Measurements from ENCODE around the gene CAMTA1.
A peak's percentile ranks its signal among the peaks of the same experiment; 100 is the strongest.

Gene CAMTA1

DNA sequence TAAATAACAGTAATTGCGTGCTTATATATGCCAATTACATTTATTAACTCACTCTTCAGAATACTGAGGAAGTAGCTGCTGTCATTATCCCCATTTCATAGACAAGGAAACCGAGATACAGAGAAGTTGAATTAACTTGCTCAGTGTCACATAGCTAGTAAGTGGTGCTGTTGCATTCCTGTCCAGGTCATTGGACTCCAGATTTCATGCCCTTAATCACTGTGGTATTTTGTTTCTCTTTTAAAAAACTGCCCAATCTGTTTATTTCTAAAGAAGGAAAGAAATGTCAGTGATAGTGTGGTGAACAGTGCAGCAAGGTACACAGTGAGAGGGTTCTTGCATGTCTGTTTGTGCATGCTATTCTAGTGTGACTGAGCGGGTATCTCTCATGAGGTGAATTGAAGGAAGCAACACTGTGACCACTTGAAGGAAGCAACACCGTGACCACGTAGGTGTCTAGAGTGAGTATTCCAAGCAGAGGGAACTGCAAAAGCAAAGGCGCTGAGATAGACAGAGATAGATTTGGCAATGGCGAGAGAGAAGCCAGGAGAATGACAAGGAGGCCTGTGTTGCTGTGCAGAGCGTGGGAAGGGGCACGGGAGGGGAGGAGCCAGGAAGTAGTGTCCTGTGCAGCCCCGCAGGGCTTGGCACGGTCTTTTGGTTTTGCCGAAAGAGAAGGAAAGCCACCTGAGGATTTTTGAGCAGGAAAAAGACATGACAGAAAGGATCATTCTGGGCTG lies 95.9 kb downstream of the CAMTA1 start:
- no peak for DNase-seq

DNA sequence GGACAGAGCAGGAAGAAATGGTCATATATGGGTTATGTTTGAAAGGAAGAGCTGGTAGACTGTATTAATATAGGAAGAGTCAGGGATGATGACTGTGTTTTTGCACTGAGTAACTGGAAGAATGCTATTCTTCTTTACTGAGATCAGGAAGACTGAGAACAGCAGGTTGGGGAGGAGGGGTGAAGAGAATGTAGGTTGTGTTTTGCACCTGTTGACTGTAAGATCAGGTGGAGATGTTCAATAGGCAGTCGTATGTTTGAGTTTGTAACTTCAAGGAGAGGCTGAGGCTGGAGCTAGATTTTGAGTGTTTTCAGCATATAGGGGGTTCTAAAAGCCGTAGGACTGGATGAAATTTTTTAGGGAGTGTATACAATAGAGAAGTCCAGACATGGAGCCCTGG lies 97.2 kb downstream of the CAMTA1 start:
- no peak for DNase-seq

DNA sequence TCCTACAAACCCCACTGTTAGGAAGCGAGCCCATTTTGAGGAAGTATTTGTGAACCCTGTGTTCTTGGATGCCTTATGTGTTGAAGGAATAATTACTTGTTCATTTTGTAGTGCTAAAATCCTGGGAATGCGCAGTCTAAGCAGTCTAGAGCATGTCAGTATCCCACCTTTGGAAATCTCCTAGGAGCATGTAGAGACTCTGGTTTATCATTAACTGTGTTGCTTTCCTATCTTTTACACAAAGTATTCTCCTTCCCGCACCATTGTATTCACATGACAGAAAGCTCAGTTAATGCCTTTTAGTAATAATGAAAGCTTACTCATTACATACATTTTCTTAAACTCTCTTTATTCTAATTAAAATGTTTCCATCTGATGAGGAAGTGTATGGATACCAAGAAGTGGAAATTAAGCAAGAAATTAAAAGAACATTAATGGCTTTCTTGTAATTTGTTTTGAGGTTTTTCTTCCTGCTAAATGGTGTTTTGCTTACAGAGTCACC lies 99.4 kb downstream of the CAMTA1 start:
- no peak for DNase-seq

DNA sequence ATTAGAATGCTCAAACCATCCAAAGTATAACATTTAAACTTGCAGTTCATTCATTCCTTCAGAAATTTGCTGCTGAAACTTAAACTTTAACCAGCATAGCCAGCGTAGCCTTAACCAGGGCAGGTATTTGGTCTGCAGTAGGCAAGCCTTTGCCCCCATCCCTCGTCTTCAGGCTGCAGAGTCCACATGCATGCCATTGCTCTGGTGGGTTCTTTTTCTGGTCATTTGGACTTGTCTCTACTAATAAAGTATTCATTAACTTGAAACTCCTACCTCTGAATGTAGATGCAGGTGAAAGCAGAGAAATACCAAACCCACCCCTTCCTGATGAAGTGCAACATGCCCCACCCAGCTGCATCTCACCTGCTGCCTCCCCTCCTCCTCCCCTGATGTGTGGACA lies 100.2 kb downstream of the CAMTA1 start:
- no peak for DNase-seq

DNA sequence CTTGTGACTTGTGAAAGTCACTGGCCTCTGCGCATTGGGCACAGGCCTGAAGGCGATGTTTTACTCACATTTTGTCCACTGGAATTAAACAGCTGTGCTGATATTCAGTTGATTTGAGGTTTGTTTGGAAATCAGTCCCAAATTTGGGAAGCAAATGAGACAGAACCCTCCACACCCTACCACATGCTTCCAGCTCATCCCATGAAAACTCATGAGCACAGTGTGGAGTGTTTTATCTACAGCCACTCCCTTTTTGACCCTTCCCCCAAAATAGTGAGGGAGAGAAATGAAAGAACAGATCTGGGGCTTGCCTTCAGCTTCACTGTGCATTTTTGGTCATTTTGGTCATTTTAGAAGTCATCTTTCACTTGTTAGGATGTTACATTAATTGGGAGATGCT lies 101.3 kb downstream of the CAMTA1 start:
- no peak for DNase-seq

DNA sequence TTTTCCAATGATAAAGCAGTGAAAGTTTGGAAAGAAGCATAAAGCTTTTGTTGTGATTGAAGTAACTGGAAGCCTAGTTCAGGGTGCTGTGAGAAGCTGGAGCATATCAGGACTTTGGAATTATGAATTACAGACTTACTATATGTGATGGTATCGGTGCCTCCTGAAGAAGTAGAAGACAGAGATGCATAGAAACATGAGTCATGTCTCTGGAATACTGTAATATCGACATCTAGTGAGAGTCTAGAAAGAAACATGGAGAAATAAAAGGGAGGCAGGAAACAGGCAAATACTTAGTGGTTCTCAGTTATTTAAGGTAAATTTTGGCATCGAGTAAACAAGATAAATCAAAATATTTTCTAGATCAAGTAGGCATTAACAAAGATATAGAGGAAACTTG lies 103.0 kb downstream of the CAMTA1 start:
- no peak for DNase-seq

DNA sequence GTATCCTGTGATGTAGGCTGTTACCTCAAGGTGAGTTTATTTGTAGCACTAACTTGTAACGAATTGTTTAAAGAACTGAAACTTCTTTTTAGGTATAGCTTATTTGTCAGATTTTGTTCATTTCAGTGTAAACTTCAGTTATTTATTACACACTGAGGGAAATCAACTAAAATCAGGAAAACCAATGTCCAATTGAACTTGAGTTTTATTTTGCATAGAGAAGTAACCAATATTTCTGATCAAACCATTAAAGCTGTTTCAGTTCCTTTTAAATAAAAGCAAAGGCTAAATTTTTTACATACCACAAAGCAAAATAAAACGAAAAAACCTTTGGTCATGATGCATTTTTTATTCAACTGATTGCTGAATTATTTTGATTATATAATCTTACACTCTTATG lies 103.6 kb downstream of the CAMTA1 start:
- DNase-seq = no peak

DNA sequence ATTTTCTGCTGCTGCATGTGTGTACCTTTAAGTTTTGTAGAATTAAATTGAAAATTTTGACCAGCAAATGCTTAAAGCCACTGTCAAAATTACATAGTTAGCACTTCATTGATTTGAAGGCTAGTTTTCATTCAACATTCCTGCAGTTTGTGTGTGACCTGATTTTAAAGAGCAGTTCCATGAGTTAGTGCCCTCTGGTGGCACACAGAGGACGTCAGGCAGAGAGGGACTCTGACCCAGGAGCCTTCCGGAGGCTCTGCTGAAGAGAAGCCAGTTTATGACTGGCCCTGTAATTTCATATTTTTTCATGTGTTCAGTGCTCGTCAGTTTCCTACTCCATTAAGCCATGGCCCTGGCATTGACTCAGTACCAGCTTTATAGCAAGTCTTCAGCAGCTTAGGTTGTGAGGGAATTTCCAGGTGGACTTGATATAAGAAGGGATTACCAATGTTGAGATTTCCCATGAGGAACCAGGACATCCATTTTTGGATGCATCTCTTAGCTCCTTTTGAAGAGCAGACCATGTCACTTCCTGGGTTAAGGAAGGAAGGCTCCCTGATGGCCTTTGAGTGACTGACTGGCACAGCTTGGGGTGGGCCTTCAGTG lies 104.7 kb downstream of the CAMTA1 start:
- peak; percentile 6 for DNase-seq

DNA sequence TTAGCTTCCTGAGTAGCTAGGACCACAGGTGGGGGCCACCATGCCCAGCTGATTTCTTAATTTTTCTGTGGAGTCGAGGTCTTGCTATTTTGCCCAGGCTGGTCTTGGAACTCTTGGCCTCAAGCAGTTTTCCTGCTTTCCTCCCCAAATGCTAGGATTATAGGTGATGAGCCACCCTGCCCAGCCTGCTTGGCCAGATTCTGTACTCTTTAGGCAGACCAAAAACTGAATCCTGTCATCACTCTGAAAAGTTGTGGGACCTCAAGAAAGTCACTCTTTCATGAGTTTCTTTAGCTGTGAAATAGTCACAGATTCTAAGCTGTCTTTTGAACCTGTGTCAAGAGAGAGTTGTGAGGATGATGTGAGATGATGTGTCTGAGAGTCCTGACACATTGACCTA lies 105.4 kb downstream of the CAMTA1 start:
- no peak for DNase-seq

DNA sequence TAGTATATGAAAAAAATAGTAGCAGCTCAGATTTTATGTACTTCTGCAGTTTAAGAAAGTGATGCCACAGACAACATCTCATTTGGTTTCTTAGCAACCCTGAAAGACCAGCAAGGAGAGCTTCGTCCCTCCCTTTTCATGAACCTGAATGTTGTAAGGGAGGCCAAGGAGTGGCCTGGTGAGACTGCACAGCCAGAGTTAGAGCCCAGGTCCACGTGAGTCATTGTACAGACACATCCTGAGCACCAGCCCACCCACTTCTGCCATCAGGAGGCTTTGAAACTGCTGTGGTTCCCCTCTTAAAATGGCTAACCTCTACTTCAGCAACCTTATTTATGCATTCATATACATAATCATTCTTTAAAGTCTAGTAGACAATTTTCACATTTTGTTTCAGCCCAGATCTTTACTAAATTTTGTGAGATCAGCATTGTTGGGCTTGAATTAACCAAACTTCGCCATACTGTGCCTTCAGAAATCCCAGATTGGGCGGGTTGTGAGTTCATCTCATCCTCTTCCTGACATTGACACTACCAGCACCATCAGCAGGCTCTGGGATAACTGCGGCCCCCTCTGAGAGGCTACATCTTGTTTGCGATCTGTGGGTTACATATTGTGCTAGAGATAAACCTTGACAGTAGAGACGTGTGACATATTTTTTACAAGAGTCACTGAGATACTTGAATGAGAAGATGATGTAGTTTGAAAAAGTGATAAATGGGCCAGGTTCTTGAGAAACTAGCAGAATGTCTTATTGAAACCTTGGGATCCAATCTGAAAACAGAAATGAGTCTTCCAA lies 106.7 kb downstream of the CAMTA1 start:
- DNase-seq = no peak

DNA sequence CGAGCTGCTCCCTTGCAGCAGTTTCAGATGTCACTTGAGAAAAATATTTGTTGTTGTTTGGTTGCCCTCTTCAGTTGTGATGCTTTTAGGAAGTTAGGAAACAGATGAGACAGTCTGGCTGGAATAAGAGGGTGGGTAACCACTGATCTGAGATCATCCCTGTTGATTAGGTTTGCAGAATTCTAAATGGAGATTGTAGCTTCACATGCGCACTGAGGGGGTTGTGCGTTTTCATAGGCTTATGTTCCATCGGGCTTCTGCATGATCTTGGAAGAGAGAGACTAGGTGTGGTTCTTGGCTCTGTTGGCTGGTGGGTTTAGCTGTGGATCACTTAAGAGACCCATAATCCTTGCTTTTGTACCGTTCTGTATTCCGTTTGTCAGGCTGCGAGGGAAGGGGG lies 108.1 kb downstream of the CAMTA1 start:
- no peak for DNase-seq

DNA sequence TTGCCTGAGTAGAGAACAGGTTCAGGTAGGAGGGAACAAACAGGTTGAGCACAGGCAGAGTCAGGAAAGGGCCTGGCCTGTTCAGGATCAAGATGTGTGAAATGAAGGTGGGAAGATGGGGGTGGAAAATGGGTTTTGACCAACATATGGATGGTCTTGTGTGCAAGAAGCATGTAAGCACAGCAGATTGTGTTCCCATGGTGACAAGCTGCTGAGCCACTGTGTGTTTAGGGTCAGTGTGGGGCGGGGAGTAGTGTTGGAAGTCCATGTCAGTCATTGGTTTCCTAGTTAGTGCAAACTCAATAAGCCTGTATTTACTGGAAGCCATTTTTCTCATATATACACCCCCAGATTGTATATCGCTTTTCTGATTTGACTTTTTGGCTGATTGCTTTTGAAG lies 111.9 kb downstream of the CAMTA1 start:
- DNase-seq = no peak

DNA sequence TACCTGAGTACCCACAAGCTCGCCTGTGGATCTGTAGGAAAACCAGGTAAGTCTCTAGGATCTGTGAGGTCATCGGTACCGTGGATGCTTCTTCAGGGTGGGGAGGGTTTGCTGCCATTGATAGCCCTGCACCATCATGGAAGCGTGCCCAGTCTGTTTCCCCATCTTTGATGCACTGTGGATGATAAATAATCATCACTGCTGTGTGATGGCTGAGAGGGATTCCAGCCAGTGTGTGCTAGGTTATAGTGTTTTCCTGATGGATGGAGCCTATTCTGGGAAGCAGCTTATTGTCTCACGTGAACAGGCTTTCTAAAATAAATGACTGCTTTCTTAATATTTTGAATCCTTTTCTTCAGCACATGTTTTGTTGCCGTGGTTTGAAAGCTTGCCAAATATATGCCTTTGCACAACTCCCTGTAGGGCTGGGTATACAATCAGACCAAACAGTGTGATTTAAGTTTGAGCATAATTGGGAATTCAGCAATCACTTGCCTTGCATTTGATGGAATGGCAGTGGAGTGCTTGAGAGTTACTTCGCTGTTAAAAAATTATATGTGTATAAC lies 113.8 kb downstream of the CAMTA1 start:
- no peak for DNase-seq

DNA sequence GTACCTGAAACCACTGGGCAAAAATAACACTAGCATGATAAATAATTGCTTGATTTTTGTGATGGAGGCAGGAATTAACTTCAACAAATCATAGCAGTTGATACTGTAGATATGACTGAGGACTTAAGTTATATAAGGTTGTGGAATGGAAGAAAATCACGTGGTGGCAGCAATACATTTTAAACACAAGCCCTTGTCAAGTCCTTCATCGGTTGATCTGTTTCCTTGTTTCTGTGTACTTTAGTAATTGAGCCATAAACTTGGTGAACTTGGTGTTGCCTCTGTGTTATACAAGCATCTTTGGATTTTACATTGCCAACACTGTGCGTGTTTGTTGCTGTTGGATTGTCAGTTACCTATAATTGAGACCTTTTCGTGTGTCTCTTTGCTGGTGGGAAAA lies 114.4 kb downstream of the CAMTA1 start:
- DNase-seq = no peak

DNA sequence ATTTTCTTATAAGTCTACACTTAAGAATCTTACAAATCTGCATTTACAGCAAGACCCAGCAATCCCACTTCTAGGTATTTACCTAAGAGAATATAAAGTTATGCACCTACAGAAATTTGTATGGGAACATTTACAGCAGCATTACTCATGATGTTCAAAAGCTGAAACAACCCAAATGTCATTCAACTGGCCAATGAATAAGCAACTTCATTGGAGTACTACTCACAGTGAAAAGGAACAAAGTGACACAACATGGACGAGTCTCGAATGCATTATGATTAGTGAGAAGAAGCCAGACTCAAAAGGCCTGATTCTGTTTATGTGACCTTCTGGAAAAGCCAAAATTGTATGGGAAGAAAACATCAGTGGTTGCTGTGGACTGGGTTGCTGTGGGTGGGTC lies 116.9 kb downstream of the CAMTA1 start:
- DNase-seq = no peak

DNA sequence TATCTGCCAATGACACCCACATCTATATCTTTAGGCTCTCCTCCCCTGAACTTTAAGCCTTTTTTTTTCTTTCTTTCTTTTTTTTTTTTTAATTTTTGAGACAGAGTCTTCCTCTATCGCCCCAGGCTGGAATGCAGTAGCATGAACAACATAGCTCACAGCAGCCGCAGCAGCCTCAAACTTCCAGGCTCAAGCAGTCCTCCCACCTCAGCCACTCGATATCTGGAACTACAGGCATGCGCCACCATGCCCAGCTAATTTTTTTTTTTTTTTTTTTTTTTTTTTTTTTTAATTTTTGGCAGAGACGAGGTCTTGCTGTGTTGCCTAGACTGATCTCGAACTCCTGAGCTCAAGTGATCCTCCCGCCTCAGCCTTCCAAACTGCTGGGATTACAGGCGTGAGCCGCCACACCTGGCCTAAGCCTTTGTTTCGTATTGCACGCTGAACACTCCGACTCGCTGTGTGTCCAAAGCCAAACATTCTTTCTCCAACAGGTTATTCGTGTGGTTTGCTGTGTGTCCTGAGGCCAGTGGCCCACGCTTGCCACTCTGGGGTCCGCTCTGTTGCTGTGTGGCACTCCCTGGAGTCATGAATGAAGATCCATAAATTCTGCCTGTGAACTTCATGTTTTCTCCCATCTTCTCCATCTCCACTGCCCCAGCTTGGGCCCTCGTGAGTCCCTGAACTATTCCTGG lies 119.4 kb downstream of the CAMTA1 start:
- DNase-seq = no peak

DNA sequence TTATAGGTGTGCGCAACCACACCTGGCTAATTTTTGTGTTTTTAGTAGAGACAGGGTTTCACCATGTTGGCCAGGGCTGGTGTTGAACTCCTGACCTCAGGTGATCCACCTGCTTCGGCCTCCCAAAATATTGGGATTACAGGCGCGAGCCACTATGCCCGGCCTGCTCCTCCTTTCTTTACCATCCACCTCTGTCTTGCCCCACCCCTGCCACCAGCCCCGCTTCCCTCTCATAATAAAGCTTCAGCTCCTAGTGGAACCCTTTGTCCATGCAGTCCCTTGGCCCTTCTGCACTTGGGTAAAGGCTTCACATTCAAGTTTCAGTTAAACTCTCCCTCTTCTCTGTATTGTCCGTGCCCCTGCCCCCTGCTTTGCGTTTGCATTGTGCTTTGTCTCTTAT lies 120.1 kb downstream of the CAMTA1 start:
- no peak for DNase-seq

DNA sequence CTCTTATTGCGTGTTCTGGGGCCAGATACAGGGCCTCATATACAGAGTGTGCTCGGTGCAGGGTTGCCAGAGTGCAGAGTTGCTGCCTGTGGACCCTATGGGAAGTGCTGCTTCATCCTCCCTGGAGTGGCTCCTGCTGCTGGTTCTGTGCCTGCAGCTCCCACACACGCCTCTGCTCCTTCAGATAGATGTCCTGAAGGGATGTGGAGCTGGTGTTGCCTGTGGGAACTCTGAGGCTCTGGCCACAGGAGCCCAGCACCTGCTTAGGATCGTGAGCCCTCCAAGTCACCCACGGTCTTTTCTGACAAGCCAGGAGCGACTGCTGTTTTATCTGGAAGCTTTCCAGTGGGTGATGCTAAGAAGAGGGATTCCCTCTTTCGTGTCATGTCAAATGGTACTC lies 120.5 kb downstream of the CAMTA1 start:
- no peak for DNase-seq

DNA sequence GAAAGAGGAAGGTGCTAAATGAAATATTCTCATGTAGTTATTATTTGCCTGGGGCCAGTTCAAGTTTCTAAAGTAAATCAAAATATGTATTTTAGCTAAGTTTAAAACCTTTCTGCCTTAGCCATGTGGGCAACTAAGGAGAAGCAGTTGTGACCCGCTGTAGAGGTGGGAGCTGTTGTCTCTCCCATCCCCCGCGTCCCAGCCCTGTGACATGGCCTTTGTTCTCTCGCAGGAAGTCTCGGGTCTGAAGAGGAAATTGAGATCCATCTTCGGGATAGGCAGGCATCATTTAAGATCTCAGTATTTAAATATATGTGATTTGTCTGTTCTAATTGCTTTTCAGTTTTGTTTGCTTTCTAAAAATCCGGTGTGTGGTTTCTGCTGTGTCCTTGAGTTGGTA lies 121.5 kb downstream of the CAMTA1 start:
- no peak for DNase-seq

DNA sequence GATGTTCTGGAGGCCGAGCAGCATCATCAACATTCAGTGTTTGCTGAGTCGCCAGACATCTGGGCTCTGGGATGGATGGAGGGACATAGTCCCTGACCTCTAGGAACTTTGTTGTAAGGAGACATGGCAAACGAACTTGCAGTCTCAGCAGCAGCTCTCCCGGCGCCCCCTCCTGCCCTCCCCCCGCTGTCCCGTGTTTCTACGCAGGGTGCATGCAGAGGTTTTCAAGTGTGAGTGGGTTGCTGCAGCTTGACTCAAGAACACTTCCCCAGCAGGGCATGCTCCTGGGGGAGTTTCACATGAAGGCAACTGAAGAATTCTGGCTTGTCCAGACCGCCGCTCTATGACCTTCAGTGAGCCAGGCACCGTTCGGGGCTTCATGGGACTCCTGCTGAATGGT lies 121.9 kb downstream of the CAMTA1 start:
- no peak for DNase-seq

DNA sequence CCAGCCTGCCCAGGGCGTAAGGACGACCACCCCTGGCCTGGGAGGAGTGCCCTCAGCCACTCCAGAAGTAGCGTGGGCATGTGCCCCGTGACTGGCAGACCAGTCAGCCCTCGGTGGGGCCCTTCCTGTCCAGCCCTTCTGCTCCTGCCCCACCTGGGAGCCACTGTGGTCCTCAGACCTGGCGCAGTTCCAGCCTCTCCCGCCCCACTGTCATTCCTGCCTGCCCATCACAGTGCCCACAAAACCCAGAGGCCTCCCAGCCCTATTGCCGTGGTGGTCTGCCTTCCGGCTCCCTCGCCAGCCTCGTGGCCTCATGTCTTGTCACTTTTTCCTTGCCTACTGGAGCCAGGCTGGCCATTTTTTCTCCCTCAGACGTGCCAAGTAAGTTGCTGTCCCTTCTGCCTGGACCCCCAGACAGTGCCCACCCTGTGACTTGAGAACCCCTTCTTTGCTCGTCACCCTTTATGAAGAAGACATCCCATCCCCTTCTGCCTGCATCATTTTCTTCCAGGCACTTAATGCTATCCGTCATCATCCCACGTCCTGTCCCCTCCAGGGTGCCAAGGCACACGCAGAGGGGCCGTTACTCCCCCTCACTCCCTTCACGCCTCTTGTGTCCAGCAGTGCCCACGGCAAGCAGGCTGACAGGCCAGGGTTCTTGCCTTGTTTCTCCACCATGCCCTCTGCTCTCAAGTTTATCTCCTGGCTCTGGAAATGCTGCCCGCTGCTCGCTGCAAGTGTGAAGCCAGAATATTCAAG lies 122.6 kb downstream of the CAMTA1 start:
- no peak for DNase-seq

DNA sequence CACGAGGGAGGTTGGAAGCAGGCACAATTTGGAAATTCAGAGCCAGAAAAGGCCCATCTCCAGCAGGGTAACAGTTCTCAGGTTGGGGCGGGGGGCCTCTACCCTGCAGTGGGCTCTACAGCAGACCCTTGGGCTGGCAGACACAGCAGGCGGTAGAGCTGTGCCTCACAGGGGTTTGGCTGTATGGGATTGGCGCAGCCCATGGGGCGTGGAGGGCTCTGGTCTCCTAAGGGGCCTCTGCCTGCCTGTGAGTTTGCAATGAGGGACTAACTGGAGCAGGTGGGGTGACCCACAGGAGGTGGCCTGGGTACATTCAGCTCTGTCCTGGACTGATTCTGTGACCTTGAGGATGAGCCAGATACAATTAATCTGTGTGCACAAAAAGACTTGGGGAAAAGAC lies 124.1 kb downstream of the CAMTA1 start:
- no peak for DNase-seq
